ENCODE data around the gene ZNF207. TPM values are rescaled to one million over a fixed set of nuclear protein-coding genes. Genes with fewer than 3 reads are reported as not detected.
A peak's percentile ranks its signal among the peaks of the same experiment; 100 is the strongest.
"Not testable (repeated sequence)": the region's sequence is repeated elsewhere in the genome, so short reads cannot be mapped to it uniquely, and the experiment has no call there.

ZNF207 gene
- total RNA-seq: 100 to 1,000 TPM; 240 to 254 TPM

DNA sequence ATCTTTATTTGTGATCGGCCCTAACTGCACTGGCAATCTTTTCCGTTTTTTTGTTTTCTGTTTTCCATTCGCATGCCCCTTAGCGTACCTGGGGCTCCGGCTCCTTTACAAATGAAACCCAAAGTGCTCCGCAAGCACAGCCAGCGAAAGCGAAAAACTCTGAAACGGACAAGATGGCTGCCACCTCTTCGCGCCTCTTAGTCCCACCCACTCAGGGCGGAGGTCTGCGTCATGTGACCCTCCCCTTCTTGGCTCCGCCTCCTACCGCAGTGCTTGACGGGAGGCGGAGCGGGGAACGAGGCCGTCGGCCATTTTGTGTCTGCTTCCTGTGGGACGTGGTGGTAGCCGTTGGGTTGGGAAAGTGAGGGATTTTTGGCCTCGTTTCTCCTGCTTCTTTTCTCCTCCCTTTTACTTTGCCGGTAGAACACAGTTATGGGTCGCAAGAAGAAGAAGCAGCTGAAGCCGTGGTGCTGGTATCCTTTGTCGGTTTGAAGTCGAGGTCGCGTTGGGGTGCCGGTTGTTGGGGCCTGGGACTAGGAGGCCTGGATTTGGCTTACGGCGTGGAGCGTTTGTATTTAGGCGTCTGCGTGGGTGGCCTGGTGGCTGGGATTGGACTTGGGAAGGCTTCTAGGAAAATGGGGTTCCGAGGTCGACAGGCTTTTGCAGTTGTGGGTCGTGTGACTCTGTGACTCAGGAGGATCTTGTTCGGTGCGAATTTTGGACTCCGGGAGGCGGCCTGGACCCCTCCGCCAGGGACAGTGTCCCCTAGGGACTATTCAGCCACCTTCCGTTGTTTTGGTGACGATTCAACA, at the start of gene ZNF207:
Gene ZNF207, plus strand, starts transcription at position 304 of the 812 bp plus-strand sequence. Its CDS starts 129 bp downstream, at position 433.
- peak within 1 kb of the TSS; percentile 99 for H3K27ac Mint-ChIP-seq

DNA sequence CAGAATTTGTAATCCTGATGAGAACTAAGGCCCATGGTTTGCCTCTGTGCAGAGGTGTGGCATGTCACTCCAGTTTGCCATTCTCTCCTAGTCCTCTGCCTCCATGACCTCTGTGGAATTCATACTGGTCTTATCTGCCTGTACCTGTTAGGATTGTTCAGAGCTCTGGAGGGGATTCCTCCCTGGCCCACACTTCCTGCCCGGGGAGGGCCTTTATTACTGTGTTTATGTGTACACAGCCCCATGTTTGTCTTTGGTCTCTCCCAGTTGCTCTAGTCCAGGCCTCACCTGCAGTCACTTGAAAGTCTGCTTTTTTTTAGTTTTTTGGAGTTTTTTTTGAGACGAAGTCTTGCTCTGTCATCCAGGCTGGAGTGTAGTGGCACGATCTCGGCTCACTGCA, 47.9 kb upstream of the ZNF207 start:
- Mint-ChIP-seq H3K4me3 (no peak overlapping the region), H3K4me1 (no peaks in the 10 kb centered on the region)
- ATAC-seq (replicated peaks): no peak

More for the DNA sequence above, at the start of gene ZNF207:
- H3K36me3 Mint-ChIP-seq (ENCODE audit: low read depth): peaks cover 56% of the 10 kb centered on the region
- no peaks in the 10 kb centered on the region for H3K27me3 Mint-ChIP-seq
- peaks cover 5% of the 10 kb centered on the region for H3K4me1 Mint-ChIP-seq
- no peaks in the 10 kb centered on the region for H3K9me3 Mint-ChIP-seq
- peak within 1 kb of the TSS; percentile 97 for H3K4me3 Mint-ChIP-seq
- ATAC-seq (replicated peaks): peak; percentile 96

DNA sequence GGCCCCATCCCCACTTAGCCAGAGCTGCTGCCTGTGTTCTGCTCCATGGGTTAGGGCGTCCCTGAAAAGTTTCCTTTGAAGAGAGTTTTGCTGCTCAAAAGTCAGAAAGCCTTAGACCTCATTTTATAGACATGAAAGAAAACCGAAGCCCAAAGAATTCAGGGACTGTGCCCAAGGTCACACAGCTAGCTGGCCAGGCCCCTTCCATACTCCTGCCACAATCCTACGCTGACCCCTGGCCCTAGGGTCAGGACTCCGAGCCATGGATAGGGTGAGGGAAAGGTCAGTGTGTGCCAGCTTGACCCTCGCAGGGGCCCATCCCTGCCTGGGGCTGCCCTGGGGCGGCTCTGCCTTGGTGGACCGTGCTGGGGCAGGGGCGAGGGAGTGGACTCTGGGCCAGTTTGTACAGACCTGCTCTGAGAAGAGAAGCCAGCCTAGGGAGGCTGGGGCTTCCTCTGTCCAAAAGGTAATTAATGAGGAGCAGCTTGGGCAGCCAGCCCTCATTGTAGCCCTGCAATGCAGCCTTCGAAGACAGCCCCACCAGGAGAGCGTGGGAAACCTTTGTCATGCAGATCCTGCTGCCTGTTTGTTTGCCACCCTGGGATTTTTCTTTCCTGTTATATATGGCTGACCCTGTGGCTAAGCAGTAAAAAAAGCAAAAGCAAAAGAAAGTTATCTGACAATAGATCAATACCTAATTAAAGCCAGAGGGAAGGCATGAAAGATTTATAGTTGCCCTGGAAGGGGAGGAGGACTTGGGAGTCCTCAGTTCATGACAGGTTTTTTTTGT, 46.9 kb upstream of the ZNF207 start:
- H3K9me3 Mint-ChIP-seq: no peaks in the 10 kb centered on the region
- H3K4me3 Mint-ChIP-seq: no peak overlapping the region
- no peak for ATAC-seq (replicated peaks)
- H3K27me3 Mint-ChIP-seq: no peaks in the 10 kb centered on the region
- no peaks in the 10 kb centered on the region for H3K36me3 Mint-ChIP-seq (ENCODE audit: low read depth)
- no peaks in the 10 kb centered on the region for H3K4me1 Mint-ChIP-seq
- H3K27ac Mint-ChIP-seq: peak overlapping the region; percentile 62

More for the DNA sequence above, 47.9 kb upstream of the ZNF207 start:
- Mint-ChIP-seq H3K27ac (no peak overlapping the region), H3K36me3 (ENCODE audit: low read depth) (no peaks in the 10 kb centered on the region), H3K27me3 (no peaks in the 10 kb centered on the region), H3K9me3 (no peaks in the 10 kb centered on the region)

DNA sequence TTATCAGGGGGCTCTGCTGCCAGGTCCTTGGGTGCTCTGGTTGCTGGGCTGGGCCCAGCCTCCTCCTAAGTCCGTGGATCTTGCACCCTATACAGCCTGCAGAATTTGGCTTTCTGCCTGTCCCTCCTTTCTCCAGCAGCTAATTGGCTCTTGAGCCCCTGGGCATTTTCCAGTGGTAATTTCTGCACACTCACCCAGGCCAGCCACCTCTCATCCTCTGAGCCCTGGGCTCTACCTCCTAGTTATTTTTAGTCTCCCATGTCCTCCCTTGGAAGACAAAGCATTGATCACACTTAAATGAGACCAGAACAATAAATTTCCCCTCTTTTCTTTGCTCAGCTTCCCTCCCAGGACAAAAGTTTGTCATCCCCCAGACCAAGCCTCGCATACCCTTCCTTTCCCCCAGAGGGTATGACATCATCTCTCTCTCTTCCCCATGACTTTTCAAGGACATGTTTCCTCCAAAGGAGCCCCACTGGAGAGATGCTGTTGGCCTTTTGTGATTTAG, 46.1 kb upstream of the ZNF207 start:
- ATAC-seq (replicated peaks): no peak
- Mint-ChIP-seq H3K4me1 (no peaks in the 10 kb centered on the region), H3K4me3 (no peak overlapping the region), H3K27ac (peak overlapping the region; percentile 62), H3K27me3 (no peaks in the 10 kb centered on the region), H3K36me3 (ENCODE audit: low read depth) (no peaks in the 10 kb centered on the region), H3K9me3 (no peaks in the 10 kb centered on the region)

DNA sequence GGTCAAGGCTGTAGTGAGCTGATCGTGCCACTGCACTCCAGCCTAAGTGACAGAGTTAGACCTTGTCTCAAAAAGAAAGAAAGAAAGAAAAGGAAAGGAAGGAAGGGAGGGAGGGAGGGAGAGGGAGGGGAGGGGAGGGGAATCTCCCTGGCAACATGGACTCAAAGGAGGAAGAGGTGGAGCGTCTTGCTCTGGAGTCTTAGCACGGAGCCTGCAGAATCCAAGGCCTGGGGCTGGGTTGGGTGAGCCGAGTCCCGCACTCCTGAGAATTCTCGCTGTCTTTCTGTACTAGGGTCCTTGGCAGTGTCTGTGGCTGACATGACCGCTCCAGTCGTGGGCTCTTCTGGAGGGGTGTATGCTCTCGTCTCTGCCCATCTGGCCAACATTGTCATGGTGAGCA, 44.9 kb upstream of the ZNF207 start:
- Mint-ChIP-seq H3K4me1 (no peaks in the 10 kb centered on the region), H3K27ac (no peak overlapping the region), H3K9me3 (no peaks in the 10 kb centered on the region), H3K36me3 (ENCODE audit: low read depth) (no peaks in the 10 kb centered on the region), H3K27me3 (peaks cover 3% of the 10 kb centered on the region), H3K4me3 (no peak overlapping the region)
- ATAC-seq (replicated peaks): no peak

DNA sequence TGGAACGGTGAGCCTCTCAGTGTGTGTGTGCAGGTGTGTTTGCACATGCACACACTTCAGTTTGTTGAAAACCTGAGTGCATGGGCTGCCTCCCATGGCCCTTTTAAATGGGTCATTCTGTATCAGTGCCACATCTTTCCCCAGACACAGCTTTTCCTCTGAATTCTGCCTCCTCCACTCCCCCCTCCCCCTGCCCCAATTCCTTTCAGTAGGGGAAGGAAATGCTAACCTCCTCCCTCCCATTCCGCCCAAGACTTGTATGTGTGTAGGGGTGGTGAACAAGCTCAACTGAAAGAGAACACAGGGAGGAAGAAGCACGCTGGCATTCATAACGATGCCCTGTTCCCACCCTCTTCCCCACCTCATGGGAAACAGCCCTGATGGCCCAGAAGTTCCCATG, 42.3 kb upstream of the ZNF207 start:
- no peaks in the 10 kb centered on the region for H3K4me1 Mint-ChIP-seq
- ATAC-seq (replicated peaks): no peak
- peaks cover 4% of the 10 kb centered on the region for H3K27me3 Mint-ChIP-seq

DNA sequence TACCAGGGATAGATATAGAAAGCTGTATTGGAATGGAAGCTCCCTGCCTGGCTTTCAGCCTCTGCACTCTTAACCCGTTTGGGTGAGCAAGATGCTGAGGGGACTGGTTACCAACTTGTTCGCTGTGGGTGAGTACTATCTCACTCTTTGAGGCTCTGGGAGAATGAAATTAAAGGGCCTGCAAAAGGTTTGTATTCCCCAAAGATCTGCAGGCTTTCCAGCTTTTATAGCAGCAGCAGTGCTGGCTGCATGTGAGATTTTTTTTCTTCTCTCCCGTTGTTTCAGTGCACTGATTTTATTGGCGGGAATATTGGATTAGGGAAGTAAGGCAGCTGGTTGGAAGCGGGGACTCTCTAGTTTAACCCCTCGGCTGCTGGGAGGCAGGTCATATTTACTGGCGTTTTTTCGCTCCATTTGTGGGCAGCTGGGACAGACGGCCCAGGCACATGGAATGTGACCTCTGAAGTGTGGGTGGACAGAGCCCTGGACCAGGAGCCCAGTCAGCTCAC, 38.9 kb upstream of the ZNF207 start:
- no peaks in the 10 kb centered on the region for H3K4me1 Mint-ChIP-seq
- no peaks in the 10 kb centered on the region for H3K36me3 Mint-ChIP-seq (ENCODE audit: low read depth)
- peaks cover 7% of the 10 kb centered on the region for H3K27me3 Mint-ChIP-seq
- no peak for ATAC-seq (replicated peaks)
- H3K9me3 Mint-ChIP-seq: no peaks in the 10 kb centered on the region
- H3K27ac Mint-ChIP-seq: no peak overlapping the region
- H3K4me3 Mint-ChIP-seq: no peak overlapping the region

More for the DNA sequence above, 42.3 kb upstream of the ZNF207 start:
- Mint-ChIP-seq H3K9me3 (no peaks in the 10 kb centered on the region), H3K36me3 (ENCODE audit: low read depth) (no peaks in the 10 kb centered on the region), H3K27ac (no peak overlapping the region), H3K4me3 (no peak overlapping the region)

DNA sequence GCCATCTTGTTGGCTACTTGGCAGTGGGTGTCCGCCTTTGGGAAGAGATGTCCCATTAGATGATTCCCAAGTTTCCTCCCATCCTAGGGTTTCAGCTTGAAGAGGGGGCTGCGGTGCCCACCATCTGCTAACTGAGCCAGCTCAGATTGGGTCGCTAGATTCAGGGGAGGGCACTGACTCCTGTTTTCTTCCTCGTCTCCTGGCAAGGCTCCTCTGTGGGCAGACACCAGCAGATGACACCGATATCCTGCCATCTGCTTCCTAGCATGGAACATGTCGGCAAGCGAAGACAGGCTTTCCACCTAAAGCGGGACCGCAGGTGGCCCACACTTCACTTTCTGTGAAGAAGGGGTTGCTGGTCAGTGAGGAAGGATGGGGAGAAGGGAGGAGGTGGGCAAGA, 35.3 kb upstream of the ZNF207 start:
- peaks cover 11% of the 10 kb centered on the region for H3K27me3 Mint-ChIP-seq
- H3K4me3 Mint-ChIP-seq: no peak overlapping the region
- H3K27ac Mint-ChIP-seq: no peak overlapping the region
- no peaks in the 10 kb centered on the region for H3K36me3 Mint-ChIP-seq (ENCODE audit: low read depth)
- H3K9me3 Mint-ChIP-seq: no peaks in the 10 kb centered on the region
- no peaks in the 10 kb centered on the region for H3K4me1 Mint-ChIP-seq
- ATAC-seq (replicated peaks): no peak

DNA sequence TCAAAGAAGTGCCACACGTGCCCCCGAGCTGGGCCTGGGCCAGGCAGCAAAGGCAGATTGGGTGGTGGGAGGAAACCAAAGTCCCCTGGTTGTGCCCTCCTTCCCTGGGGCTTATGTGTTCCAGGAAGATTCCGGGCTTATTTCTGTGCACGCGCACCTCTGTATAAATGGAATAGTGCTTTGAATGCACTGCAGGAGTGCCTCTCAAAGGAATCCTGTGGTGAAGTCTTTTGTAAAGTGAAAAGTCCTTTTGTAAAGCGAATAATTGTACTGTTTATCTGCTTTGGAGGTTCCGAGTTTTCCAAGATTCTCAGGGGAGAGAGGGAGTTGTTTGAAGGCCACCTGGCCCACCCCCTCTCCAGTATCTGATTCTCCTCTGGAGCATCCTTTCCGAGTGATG, 34.8 kb upstream of the ZNF207 start:
- no peak for ATAC-seq (replicated peaks)
- no peaks in the 10 kb centered on the region for H3K4me1 Mint-ChIP-seq
- H3K4me3 Mint-ChIP-seq: no peak overlapping the region
- H3K36me3 Mint-ChIP-seq (ENCODE audit: low read depth): no peaks in the 10 kb centered on the region
- no peaks in the 10 kb centered on the region for H3K9me3 Mint-ChIP-seq
- peaks cover 8% of the 10 kb centered on the region for H3K27me3 Mint-ChIP-seq
- no peak overlapping the region for H3K27ac Mint-ChIP-seq

DNA sequence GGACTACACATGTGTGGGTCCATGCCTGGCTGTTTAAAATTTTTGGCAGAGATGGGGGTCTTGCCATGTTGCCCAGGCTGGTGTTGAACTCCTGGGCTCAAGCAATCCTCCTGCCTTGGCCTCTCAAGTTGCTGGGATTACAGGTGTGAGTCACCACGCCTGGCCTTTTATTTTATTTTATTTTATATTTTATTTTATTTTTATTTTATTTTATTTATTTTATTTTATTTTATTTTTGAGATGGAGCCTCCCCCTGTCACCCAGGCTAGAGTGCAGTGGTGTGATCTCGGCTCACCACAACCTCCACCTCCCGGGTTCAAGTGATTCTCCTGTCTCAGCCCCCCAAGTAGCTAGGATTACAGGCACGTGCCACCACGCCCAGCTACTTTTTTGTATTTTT, 33.3 kb upstream of the ZNF207 start:
- H3K27ac Mint-ChIP-seq; H3K4me3 Mint-ChIP-seq; ATAC-seq (replicated peaks); H3K27me3 Mint-ChIP-seq; H3K36me3 Mint-ChIP-seq (ENCODE audit: low read depth); H3K4me1 Mint-ChIP-seq; H3K9me3 Mint-ChIP-seq: not testable (repeated sequence)

DNA sequence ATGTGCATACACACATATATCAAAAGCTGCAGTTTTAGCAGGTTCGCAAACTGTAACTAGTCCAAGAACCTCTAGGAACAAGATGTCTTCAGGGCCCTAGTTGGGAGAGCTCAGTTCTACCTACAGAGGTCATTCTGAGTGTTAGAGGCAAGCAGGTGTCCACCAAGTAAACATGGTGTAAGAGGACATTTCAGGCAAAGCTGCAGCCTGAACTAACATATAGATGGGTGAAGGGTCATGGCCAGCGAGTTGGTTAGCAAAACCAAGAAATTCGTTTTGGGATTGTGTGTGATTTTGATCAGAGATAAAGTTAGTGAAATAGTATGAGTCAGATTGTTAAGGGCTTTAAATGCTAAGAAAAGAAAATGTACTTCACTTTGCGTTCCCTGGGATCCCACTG, 32.6 kb upstream of the ZNF207 start:
- Mint-ChIP-seq H3K9me3 (no peaks in the 10 kb centered on the region), H3K4me1 (no peaks in the 10 kb centered on the region), H3K27ac (no peak overlapping the region), H3K27me3 (peaks cover 8% of the 10 kb centered on the region), H3K36me3 (ENCODE audit: low read depth) (no peaks in the 10 kb centered on the region), H3K4me3 (no peak overlapping the region)
- no peak for ATAC-seq (replicated peaks)

DNA sequence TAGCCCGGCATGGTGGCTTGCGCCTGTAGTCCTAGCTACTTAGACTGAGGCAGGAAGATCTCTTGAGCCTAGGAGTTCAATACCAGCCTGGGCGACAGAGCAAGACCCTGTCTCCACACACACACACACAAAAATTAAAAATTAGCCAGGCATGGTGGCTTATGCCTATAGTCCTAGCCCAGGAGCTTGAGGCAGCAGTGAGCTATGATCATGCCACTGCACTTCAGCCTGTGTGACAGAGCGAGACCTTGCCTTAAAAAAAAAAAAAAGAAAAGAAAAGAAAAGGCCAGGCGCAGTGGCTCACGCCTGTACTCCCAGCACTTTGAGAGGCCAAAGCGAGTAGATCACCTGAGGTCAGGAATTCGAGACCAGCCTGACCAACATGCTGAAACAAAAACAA, 31.9 kb upstream of the ZNF207 start:
- Mint-ChIP-seq H3K27ac (no peak overlapping the region), H3K4me1 (no peaks in the 10 kb centered on the region), H3K9me3 (no peaks in the 10 kb centered on the region), H3K27me3 (peaks cover 8% of the 10 kb centered on the region), H3K4me3 (peak overlapping the region; percentile 69), H3K36me3 (ENCODE audit: low read depth) (no peaks in the 10 kb centered on the region)
- ATAC-seq (replicated peaks): no peak

DNA sequence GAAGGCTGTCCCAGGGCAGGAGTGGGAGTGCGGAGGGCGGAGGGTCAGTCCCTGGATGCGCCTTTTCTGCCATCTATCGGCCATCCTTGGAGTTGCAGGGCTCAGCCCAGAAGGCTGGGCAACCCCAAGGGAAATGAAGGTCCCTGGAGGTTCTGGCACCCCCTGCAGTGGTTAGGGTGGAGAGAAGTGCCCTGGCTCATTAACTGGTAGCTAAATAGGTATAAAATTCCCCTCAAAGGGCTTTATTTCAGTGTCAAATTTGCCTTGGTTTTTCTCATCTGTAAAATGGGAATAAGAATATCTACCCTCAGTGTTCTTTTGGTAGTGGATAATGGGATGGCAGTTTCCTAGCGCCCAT, 30.4 kb upstream of the ZNF207 start:
- Mint-ChIP-seq H3K4me1 (peaks cover 4% of the 10 kb centered on the region), H3K36me3 (ENCODE audit: low read depth) (no peaks in the 10 kb centered on the region), H3K27me3 (peaks cover 8% of the 10 kb centered on the region), H3K4me3 (peak overlapping the region; percentile 69), H3K27ac (no peak overlapping the region), H3K9me3 (no peaks in the 10 kb centered on the region)
- ATAC-seq (replicated peaks): peak; percentile 93

DNA sequence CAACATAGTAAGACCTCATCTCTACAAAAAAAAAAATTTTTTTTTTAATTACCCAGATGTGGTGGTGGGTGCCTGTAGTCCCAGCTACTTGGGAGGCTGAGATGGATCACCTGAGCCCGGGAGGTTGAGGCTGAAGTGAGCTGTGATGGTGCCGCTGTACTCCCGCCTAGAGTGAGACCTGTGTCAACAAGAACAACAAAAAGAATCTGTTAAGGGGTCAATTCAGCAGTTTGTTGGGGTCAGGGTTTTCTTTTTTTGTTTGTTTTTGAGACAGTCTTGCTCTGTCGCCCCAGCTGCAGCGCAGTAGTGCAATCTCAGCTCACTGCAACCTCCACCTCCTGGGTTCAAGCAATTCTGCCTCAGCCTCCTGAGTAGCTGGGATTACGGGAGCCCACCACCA, 29.9 kb upstream of the ZNF207 start:
- H3K4me1 Mint-ChIP-seq; H3K9me3 Mint-ChIP-seq; H3K27ac Mint-ChIP-seq; H3K4me3 Mint-ChIP-seq; H3K36me3 Mint-ChIP-seq (ENCODE audit: low read depth); ATAC-seq (replicated peaks); H3K27me3 Mint-ChIP-seq: not testable (repeated sequence)

DNA sequence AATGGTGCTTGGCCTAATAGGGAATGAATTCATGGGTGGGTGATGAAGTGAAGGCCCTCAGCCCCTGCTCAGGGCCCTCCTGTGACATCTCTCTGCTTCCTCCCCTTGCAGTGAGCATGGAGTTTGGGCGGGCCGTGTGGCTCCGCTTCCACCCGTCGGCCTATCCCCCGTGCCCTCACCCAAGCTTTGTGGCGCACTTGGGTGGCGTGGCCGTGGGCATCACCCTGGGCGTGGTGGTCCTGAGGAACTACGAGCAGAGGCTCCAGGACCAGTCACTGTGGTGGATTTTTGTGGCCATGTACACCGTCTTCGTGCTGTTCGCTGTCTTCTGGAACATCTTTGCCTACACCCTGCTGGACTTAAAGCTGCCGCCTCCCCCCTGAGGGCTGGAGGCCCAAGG, 29.1 kb upstream of the ZNF207 start:
- H3K27ac Mint-ChIP-seq: no peak overlapping the region
- H3K27me3 Mint-ChIP-seq: peaks cover 5% of the 10 kb centered on the region
- no peaks in the 10 kb centered on the region for H3K9me3 Mint-ChIP-seq
- H3K4me3 Mint-ChIP-seq: no peak overlapping the region
- no peak for ATAC-seq (replicated peaks)
- H3K36me3 Mint-ChIP-seq (ENCODE audit: low read depth): no peaks in the 10 kb centered on the region
- peaks cover 4% of the 10 kb centered on the region for H3K4me1 Mint-ChIP-seq
